HL-60 (cell line): ENCODE data around the gene ZNF865.

Experiments used
- DNase-seq, 2 experiments: peaks; one replicate each; pipeline ENCODE4 v3.0.0-alpha.2; 2010 to 2020; ENCODE audit warnings: low read depth in 1 of 2, low spot score in 1 of 2
- H3K27ac ChIP-seq: fragments of 250-450 bp; sonication (Bioruptor Pico); replicated peaks from 2 replicates; pipeline ENCODE4 v1.5.1; 2020; ENCODE audit warnings: mild to moderate bottlenecking, moderate library complexity
- H3K27me3 ChIP-seq: fragments of 250-450 bp; sonication (Bioruptor Pico); 2 replicates; pipeline ENCODE4 v1.5.1; 2021; ENCODE audit warnings: mild to moderate bottlenecking, moderate library complexity; ENCODE audit not compliant: insufficient read depth, poor library complexity, severe bottlenecking
- H3K4me3 ChIP-seq: replicated peaks from 2 replicates; pipeline ENCODE4 v1.5.1; 2011; ENCODE audit warnings: mild to moderate bottlenecking, control low read depth, low read length; ENCODE audit not compliant: insufficient read depth
- GABPA ChIP-seq: IDR thresholded peaks from 2 replicates; pipeline ENCODE4 v1.6.1; 2012; ENCODE audit warnings: low read depth
- POLR2AphosphoS5 ChIP-seq: IDR thresholded peaks from 2 replicates; pipeline ENCODE4 v1.6.1; 2012; ENCODE audit warnings: low read depth
- SPI1 ChIP-seq: IDR thresholded peaks from 2 replicates; pipeline ENCODE4 v1.6.1; 2012; ENCODE audit warnings: low read depth, mild to moderate bottlenecking, borderline replicate concordance
- TF ChIP-seq, protein P1 (sequence below): IDR thresholded peaks from one replicate; pipeline ENCODE4 v1.5.1; 2011; ENCODE audit warnings: low read length, control low read depth, inconsistent platforms; ENCODE audit not compliant: insufficient read depth
- TF ChIP-seq, protein P2 (sequence below): IDR thresholded peaks from 2 replicates; pipeline ENCODE4 v1.6.1; 2012; ENCODE audit warnings: low read depth; ENCODE audit not compliant: insufficient replicate concordance

Gene ZNF865

DNA sequence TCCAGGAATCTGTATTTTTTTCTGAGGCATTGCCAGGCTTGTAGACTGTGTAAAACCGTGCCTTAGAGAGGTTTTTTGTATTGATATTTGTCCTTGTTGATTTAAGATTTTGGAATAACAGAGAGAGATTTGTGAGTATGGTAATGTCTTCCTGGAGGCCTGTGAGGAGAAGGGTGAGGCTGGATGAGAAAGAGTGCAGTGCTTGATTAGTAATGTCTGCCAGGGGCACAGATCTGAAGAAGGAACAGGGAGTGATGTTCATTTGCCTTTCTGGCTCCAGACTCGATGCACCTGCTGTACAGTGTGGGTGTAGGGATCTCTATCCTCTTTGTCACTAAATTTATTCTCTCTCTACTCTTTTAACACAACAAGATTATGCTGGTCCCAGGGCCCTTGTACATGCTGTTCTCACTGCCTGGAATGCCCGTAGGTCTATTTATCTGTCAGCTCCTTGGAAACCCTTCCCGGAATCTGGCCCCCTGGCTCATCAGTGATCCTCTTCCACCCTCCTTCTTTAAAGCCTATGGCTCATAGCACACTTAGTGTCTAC, 10.4 kb upstream of the ZNF865 start:
- DNase-seq, result no peak
- no peak for TF ChIP-seq POLR2AphosphoS5
- TF ChIP-seq, protein P1, sequence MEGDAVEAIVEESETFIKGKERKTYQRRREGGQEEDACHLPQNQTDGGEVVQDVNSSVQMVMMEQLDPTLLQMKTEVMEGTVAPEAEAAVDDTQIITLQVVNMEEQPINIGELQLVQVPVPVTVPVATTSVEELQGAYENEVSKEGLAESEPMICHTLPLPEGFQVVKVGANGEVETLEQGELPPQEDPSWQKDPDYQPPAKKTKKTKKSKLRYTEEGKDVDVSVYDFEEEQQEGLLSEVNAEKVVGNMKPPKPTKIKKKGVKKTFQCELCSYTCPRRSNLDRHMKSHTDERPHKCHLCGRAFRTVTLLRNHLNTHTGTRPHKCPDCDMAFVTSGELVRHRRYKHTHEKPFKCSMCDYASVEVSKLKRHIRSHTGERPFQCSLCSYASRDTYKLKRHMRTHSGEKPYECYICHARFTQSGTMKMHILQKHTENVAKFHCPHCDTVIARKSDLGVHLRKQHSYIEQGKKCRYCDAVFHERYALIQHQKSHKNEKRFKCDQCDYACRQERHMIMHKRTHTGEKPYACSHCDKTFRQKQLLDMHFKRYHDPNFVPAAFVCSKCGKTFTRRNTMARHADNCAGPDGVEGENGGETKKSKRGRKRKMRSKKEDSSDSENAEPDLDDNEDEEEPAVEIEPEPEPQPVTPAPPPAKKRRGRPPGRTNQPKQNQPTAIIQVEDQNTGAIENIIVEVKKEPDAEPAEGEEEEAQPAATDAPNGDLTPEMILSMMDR, result no peak
- TF ChIP-seq SPI1, result no peak
- TF ChIP-seq, protein P2, sequence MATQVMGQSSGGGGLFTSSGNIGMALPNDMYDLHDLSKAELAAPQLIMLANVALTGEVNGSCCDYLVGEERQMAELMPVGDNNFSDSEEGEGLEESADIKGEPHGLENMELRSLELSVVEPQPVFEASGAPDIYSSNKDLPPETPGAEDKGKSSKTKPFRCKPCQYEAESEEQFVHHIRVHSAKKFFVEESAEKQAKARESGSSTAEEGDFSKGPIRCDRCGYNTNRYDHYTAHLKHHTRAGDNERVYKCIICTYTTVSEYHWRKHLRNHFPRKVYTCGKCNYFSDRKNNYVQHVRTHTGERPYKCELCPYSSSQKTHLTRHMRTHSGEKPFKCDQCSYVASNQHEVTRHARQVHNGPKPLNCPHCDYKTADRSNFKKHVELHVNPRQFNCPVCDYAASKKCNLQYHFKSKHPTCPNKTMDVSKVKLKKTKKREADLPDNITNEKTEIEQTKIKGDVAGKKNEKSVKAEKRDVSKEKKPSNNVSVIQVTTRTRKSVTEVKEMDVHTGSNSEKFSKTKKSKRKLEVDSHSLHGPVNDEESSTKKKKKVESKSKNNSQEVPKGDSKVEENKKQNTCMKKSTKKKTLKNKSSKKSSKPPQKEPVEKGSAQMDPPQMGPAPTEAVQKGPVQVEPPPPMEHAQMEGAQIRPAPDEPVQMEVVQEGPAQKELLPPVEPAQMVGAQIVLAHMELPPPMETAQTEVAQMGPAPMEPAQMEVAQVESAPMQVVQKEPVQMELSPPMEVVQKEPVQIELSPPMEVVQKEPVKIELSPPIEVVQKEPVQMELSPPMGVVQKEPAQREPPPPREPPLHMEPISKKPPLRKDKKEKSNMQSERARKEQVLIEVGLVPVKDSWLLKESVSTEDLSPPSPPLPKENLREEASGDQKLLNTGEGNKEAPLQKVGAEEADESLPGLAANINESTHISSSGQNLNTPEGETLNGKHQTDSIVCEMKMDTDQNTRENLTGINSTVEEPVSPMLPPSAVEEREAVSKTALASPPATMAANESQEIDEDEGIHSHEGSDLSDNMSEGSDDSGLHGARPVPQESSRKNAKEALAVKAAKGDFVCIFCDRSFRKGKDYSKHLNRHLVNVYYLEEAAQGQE, result no peak
- TF ChIP-seq GABPA, result no peak
- Histone ChIP-seq H3K27me3 (no peaks in the 10 kb centered on the region), H3K27ac (no peak overlapping the region), H3K4me3 (no peak overlapping the region)

DNA sequence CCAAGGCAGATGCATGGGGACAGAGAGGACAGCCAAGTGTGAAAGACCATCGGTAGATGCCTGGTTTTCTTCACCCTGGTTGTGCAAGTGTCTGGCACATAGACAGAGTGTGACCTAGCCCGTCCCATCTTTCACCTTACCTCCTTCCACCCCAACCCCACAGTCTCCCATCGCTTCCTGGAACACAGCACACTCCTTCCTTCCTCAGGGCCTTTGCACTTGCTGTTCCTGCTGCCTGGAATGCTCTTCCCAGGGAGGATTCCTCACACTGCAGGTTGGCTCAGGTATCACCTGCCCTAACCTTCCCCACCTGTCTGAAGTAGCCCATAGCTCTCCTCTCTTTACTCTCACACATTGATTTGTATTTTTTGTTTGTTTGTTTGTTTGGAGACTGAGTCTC, 9.1 kb upstream of the ZNF865 start:
- H3K4me3 ChIP-seq, result no peak overlapping the region

DNA sequence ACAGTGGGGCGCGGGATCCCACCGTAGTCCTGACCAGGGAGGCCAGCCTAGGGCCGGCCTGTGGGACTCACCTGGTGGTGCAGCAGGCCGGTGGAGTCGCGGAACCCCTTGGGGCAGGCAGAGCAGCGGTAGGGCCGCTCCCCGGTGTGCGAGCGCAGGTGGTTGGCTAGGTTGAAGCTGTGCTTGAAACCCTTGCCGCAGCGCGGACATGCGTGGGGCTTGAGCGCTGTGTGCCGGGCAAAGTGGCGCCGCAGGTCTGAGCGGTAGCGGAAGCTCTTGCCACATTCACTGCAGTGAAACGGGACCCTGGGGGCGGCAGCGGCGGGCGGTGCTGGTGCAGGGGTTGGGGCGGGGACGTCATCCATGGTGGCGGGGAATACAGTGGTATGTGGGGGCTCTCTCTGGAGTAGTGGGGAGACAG, 7.9 kb upstream of the ZNF865 start:
- H3K4me3 ChIP-seq, result no peak overlapping the region
- TF ChIP-seq, protein P1, result no peak
- TF ChIP-seq, protein P2, result no peak
- no peak for TF ChIP-seq SPI1
- no peak for TF ChIP-seq GABPA
- no peak for TF ChIP-seq POLR2AphosphoS5
- no peak for DNase-seq
- no peaks in the 10 kb centered on the region for H3K27me3 ChIP-seq
- no peak overlapping the region for H3K27ac ChIP-seq

More for the DNA sequence above, 9.1 kb upstream of the ZNF865 start:
- Histone ChIP-seq H3K27ac (no peak overlapping the region), H3K27me3 (no peaks in the 10 kb centered on the region)
- DNase-seq, result no peak
- TF ChIP-seq POLR2AphosphoS5 (no peak), GABPA (no peak), SPI1 (no peak)
- TF ChIP-seq, protein P2, result no peak
- TF ChIP-seq, protein P1, result no peak
